ENCODE data around the gene HCRTR1.
"Not testable (repeated sequence)": the region's sequence is repeated elsewhere in the genome, so short reads cannot be mapped to it uniquely, and the experiment has no call there.

The HCRTR1 gene

GRCh38 chr1:31581821-31582810 is 35.4 kb upstream of the HCRTR1 start:
- DNase-seq, result no peak

- no peak for DNase-seq
Measured at GRCh38 chr1:31583082-31583994, 34.2 kb upstream of the HCRTR1 start.

GRCh38 chr1:31583995-31584868 is 33.3 kb upstream of the HCRTR1 start:
- no peak for DNase-seq

GRCh38 chr1:31584869-31585735 is 32.4 kb upstream of the HCRTR1 start:
- DNase-seq, result no peak

GRCh38 chr1:31585736-31586365 is 31.6 kb upstream of the HCRTR1 start:
- DNase-seq, result no peak

- no peak for DNase-seq
Measured at GRCh38 chr1:31586376-31587327, 30.8 kb upstream of the HCRTR1 start.

- DNase-seq, result not testable (repeated sequence)
Measured at GRCh38 chr1:31587328-31587699, 30.2 kb upstream of the HCRTR1 start.

- DNase-seq, result peak; percentile 65
Measured at GRCh38 chr1:31587720-31588423, 29.6 kb upstream of the HCRTR1 start.

- DNase-seq, result no peak
Measured at GRCh38 chr1:31588751-31589515, 28.6 kb upstream of the HCRTR1 start.

- DNase-seq, result no peak
Measured at GRCh38 chr1:31591425-31592093, 25.9 kb upstream of the HCRTR1 start.

GRCh38 chr1:31592132-31592531 is 25.4 kb upstream of the HCRTR1 start:
- DNase-seq, result no peak

GRCh38 chr1:31593136-31593665 is 24.3 kb upstream of the HCRTR1 start:
- no peak for DNase-seq

GRCh38 chr1:31593770-31594632 is 23.5 kb upstream of the HCRTR1 start:
- DNase-seq, result peak; percentile 56

GRCh38 chr1:31595836-31596736 is 21.4 kb upstream of the HCRTR1 start:
- no peak for DNase-seq

GRCh38 chr1:31596737-31597097 is 20.8 kb upstream of the HCRTR1 start:
- no peak for DNase-seq
